GM19468 (cell line): Measurements from ENCODE around the gene CCDC17.
"Not testable (repeated sequence)": the region's sequence is repeated elsewhere in the genome, so short reads cannot be mapped to it uniquely, and the experiment has no call there.

Source experiments
- ATAC-seq: cut with Tn5 transposase; IDR thresholded peaks from one replicate; pipeline ENCODE4 v1.9.1; 2021; ENCODE audit warnings: mild to moderate bottlenecking, moderate library complexity, moderate number of reproducible peaks; ENCODE audit not compliant: unreplicated experiment; ENCODE audit errors: extremely low read depth

The CCDC17 gene

DNA sequence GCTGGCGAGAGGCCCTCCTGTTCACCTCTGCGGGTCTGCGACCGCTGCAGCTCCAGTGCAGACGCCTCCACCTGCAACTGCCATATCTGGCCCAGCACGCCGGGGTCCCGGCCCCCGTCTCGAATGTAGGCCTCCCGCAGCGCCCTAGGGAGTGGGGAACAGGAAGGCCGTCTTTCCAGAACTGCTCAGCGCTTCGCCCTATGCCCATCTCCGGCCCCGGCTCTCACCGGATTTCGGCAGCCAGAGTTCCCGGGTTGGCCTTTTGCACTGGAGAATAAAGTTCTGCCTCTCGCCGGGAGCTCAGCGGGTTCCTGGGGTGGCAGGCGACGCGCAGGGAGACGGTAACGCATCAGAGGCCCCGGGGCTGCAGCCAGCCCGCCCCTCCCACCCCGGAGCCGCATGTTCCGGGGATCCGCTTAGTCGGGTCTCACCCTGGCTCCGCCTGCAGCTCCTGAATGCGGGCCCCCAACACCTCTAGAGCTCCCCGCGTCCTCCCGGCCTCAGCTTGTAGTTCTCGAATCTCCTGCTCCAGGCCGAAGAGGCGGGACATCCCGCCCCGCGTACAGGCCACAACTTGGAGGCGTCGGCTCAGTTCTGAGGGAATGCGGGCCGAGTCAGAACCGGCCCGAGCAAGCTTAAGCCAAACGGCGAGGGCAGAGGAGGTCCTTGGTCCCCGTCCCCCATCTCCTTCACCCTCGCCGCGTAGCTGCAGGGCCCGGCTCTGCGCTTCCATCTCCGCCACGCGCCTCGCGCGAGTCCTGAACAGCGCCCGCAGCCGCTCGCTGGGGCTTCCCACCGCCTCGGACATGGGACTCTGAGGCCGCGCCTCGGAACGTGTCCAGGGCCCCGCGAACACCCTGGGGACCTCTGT, 1.1 kb downstream of the CCDC17 start:
- no peak for ATAC-seq

GRCh38 chr1:45621895-45622523, 1.8 kb downstream of the CCDC17 start:
- no peak for ATAC-seq

- ATAC-seq = no peak
Measured at GRCh38 chr1:45621501-45621836, 2.4 kb downstream of the CCDC17 start.

DNA sequence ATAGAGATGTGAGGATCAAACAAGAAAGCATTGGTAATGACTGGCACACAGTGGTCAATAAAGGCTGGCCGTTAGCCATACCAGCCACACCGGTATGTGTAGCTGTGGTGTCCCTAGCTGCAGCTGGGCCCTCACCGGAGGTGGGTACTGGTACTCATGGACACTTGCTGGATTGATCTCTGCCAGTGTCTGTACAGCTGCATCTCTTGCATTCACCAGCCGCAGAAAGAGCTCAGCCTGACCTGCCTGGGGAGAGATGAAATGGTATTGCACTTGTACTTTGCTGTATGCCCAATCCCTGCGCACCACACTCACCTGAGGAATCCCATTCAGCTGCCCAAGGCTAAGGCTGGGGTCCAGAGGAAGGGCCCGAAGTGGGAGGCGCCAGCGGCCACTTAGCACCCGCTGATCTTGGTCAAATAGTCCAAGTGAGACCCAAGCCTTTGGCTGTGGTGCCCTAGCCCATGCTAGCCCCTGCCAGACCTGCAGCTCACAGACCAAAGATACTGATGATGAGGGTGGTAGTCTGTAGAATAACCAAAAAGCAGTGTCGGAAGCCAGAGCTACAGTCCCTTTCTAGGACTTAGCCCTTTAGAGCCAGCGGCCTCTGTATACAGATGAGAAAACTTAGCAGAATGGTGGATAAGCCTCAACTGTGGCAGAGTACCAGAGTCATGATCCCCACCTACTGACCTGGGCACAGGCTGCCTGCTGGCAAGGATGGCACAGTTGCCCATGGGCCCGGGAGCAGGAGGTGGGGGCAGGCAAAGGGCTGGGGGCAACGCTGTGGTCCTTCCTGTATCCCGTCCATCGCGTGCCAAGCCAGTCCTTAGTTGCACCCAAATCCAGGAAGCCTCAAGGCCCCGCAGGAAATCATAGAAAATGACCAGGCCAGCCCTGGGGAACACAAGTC, 3.0 kb downstream of the CCDC17 start:
- no peak for ATAC-seq

GRCh38 chr1:45619149-45619921, 4.5 kb downstream of the CCDC17 start:
- ATAC-seq = no peak

DNA sequence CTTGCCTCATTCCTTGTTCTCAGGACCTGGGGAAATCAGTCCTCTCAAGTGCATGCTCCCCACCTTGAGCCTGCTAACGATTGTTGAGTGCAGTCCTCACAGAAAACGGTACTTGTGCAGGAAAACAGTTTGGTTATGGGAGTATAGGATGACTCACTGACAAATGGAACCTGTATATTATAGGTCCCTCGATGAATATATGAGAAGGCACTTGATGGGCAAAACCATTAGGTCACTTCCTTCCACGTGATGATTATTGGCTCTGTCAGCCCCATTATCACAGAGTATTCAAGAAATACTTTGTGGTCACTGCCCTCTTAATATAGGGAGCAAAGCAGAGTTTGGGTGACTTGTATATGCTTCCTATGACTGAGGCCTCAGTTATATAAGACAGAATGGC, 6.2 kb downstream of the CCDC17 start:
- ATAC-seq = no peak

DNA sequence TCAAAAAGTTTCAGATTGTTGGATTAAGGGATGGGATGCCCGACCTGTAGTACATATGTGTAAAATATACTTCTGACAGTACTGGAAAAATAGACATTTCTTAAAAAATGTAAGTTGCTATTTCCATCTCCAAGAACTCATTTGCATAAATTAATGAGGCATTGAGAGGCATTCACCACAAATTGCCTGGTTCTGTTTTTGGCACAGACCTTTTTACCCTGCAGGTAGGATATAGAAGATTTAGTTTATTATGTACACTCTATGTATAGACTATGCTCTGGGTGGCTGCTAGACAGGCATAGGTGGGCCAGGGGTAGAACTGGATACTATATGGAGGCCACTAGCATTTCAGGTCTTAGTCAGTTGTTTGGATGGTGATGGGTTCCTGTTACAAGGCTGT, 8.0 kb downstream of the CCDC17 start:
- ATAC-seq = no peak

DNA sequence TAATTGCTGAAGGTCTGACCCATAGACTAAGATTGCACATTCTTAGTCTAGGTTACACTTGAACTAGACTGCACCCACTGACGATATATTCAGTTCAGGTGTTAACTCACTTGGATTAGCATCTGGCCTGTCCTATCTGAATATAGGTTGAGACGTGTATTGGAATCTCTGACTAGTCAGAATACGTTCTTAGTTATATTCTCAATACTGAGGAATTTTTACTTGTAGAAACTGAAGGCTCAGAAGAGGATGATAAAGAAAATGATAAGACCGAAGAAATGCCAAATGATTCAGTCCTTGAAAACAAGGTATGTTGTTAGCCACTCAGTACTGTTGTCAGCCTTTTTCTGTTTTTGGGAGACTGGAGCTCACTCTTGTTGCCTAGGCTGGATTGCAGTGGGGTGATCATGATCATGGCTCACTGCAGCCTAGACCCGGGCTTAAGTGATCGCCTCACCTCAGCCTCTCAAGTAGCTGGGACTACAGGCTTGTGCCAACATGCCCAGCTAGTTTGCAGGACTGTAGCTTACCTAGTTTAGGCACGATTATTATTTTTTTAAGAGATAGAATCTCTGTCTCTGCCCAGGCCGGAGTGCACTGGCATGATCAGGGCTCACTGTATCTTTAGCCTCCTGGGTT, 10.8 kb downstream of the CCDC17 start:
- ATAC-seq = no peak

DNA sequence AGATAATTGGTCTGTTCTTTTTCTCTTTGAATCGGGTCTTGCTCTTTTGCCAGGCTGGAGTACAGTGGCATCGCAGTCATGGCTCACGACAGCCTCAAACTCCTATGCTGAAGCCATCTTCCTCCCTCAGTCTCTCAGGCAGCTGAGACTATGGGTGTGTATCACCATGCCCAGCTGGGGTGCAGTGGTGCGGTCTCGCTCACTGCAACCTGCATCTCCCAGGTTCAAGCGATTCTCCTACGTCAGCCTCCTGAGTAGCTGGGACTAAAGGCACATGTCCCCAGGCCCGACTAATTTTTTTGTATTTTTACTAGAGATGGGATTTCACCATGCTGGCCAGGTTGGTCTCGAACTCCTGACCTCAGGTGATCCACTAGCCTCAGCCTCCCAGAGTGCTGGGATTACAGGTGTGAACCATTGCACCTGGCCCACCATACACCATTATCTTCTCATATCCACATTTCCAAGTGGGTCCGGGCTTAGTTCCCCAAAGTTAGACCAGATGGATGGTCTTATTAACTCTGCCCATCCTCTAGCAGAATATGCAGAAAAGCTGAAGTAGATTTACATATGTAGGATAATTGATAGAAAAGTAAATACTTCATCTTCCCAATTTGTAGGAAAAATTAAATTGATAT, 13.1 kb downstream of the CCDC17 start:
- ATAC-seq = no peak

DNA sequence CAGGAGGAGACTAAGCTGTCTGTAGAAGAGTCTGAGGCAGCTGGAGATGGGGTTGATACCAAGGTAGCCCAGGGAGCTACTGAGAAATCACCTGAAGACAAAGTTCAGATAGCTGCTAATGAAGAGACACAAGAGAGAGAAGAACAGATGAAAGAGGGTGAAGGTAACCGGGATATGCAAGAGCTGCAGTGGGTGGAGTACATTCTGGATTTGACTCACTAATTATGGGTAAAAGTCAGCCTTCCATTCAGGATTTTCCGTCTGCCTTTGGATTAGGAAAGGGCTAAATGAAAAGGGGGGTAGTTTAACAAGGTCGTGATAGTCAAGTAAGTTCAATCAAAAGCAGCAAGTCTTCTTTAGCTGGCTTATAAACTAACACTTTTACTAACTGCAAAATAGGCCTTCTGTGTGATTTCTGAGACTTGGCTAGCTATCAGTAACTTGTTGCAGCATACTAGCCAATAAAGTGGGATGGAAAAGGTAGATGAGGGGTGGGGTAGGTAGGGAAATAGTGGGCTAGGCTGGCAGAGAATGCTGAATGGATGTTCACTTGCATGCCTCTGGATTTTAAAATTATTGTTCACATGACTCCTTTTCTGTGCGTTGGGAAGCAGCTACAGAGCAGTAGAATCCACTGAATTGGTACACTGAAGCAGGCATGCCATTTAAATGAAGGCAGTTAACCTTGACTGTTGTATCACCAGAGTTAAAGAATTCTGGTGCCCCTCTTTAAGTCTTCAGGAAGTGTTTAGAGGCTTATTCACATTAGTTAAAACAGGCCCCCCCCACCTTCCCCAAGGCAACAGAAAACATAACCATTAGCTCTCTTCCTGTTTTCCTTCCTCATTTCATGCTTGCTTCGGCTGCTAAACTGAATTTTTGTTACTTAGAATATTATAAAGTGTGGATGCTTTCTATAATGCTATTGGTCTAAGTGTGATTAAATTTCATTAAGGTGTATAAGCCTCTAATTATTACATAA, 15.4 kb downstream of the CCDC17 start:
- no peak for ATAC-seq

GRCh38 chr1:45607404-45608074, 16.3 kb downstream of the CCDC17 start:
- no peak for ATAC-seq

DNA sequence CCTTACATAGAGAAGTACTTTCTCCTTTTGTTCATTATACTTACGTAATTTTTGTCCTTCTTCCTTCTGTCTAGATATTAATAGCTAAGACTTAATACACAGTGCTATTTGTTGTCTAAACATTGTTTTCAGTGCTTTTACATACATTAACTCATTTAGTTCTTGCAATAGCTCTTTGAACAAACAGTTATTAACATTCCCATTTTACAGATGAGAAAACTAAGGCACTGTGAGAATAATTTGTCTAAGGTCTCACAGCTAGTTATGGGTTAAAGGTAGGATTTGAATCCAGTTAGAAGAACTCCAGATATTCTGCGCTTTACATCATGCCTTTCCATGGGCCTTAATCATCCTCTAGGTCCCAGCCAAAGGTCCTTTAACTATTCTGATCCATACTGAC, 19.6 kb downstream of the CCDC17 start:
- ATAC-seq = no peak

- not testable (repeated sequence) for ATAC-seq
Measured at GRCh38 chr1:45596765-45597164, 27.1 kb downstream of the CCDC17 start.

- no peak for ATAC-seq
Measured at GRCh38 chr1:45594412-45594811, 29.4 kb downstream of the CCDC17 start.

DNA sequence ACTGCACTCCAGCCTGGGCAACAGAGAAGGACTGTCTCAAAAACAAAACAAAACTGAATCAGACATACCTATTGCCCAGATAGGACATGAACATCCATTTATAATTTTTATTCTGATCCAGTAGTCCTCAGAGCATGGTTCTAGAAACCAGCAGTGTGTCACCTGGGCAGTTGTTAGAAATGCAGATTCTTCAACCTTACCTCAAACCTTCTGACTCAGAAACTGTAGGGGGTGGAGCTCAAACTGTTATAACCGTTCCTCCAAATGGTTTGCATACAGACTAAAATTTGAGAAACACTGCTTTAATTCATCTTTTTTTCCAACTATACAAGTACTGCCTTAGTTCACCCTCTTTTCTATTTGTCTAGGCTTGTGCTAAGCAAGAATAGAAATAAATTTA, 34.0 kb downstream of the CCDC17 start:
- ATAC-seq = no peak

DNA sequence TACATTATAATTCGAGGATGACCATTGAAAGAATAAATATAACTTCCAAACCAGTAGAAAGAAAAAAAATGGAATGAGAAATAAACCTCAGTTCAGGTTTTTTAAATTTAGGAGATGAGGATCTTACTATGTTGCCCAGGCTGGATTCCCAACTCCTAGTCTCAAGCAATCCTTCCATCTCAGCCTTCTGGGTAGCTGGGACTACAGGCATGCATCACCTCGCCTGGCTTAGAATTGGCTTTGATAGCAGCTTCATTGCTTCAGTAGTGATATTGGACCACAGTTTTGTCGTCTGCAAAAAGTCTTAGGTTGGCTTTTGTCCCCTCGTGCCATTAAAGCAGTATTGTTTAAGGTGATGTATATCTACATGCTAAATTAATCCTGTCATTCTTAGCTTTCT, 37.1 kb downstream of the CCDC17 start:
- ATAC-seq = no peak

DNA sequence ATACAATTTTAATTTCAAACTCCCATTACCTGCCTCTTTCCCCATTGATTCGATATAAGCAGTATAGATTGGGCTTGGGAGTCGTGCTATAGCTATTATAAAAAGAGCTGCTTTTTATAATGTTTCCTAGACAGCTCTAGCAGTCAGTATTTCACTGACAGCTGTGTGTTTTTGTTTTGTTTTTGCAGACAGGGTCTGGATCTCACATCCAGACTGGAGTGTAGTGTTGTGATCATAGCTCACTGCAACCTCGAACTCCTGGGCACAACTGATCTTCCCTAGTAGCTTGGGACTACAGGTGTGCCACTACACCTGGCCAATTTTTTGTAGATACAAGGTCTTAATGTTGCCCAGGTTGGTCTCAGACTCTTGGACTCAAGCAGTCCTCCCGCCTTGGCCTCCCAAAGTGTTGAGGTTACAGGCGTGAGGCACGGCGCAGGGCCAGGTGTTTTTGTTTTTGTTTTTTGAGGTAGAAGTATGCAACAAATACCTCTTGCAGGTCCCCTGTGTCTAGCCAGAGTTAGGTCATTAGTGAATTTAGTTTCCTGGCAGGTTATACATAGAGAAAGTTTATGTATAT, 38.3 kb downstream of the CCDC17 start:
- ATAC-seq = no peak
